ENCODE data around the gene TAPBP.

DNA sequence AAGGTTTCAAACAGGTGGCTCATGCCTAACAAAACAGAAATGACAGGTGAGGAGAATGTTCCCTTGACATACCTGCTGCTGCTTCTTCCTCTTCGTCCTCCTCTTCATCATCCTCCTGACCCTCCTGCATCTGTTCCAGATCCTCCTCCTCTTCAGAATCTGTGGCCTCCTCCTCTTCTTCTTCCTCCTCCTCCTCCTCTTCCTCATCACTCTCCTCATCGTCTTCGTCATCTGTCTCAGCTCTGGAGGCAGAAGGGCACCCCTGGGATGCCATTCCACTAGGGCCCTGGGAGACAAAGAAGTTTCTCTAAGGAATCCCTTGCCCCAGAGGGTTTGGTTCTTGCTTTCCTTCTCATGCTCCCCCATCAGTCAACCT lies 6.0 kb upstream of the TAPBP start:
- TF ChIP-seq CTCF (IDR thresholded peaks at IDR 0.05) (no peak), EP300 (IDR thresholded peaks at IDR 0.05) (no peak)

Measured in sigmoid colon (tissue), 4 donors.